ENCODE results near the gene PKIB. TPM values are rescaled to one million over a fixed set of nuclear protein-coding genes. Genes with fewer than 3 reads are reported as not detected.

Gene PKIB
- total and polyA plus RNA-seq, 2 of the 4 experiments (the other 2 are of a cell fraction), result 6.3 to 13.1 TPM

DNA sequence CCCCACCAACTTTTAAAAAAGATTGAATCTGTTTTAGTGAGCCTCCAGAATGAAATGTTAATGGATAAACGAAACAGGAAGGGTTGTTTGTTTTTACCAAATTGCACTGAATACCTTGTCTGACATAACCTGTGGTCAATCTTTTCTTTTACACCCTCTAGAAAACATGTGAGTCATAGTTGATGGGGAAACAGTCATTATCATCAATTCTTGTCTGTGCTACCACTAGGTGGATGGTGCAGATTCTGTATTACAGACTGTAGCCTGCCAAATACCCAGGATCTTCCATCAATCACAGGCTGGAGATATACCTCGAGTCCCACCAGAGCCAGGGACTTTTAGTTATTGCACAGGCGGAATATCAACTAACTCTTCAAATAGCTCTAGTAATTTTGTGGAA lies 29.5 kb upstream of the PKIB start:
- in situ Hi-C loops (cut with MboI; ENCODE audit: low sequenced_read_pairs) (no loop called here), intact Hi-C loops (cut with micrococcal nuclease) (no loop called here), dilution Hi-C loops (cut with HindIII; ENCODE audit: low sequenced_read_pairs, unreplicated experiment) (no loop called here)
- ATAC-seq (ENCODE audit: low read depth), result no peak
- Histone ChIP-seq H2BK5ac (ENCODE audit: low read depth, low read length, poor library complexity, severe bottlenecking) (no peak overlapping the region), H2BK120ac (ENCODE audit: low read depth, low read length) (no peak overlapping the region), H2AK5ac (ENCODE audit: low read depth, low read length) (no peak overlapping the region), H4K8ac (ENCODE audit: low read depth in 2 of 2, low read length in 2 of 2) (no peak overlapping the region), H3K27ac (ENCODE audit: insufficient read depth, low read length) (no peak overlapping the region), H3K4me3 (ENCODE audit: insufficient read depth, low read depth, low read length) (no peak overlapping the region), H2AFZ (replicated peaks; ENCODE audit: low read length, poor library complexity) (no peak overlapping the region), H2AK9ac (replicated peaks; ENCODE audit: low read depth, low read length, poor library complexity) (no peak overlapping the region), H3K4ac (ENCODE audit: low read depth, low read length) (no peak overlapping the region), H2BK20ac (ENCODE audit: low read depth, low read length) (no peak overlapping the region), H3K36me3 (ENCODE audit: control insufficient read depth, insufficient read depth, low read length) (no peaks in the 10 kb centered on the region), H2BK15ac (ENCODE audit: low read depth, low read length) (no peak overlapping the region), H3K23ac (ENCODE audit: low read depth, low read length) (no peak overlapping the region), H3K18ac (ENCODE audit: low read depth, low read length) (no peak overlapping the region), H4K5ac (ENCODE audit: low read depth, low read length) (no peak overlapping the region), H3K9me3 (ENCODE audit: control insufficient read depth, insufficient read depth, low read length) (no peaks in the 10 kb centered on the region), H3K56ac (ENCODE audit: extremely low read depth, insufficient read depth, low read length) (no peak overlapping the region), H3K27me3 (ENCODE audit: control insufficient read depth, insufficient read depth, low read length) (no peaks in the 10 kb centered on the region), H3K9ac (ENCODE audit: low read depth, low read length) (no peak overlapping the region), H3K14ac (replicated peaks; ENCODE audit: low read depth, low read length) (no peak overlapping the region), H4K20me1 (ENCODE audit: insufficient read depth, low read length) (no peaks in the 10 kb centered on the region), H3K79me1 (ENCODE audit: low read depth in 1 of 2, low read length in 2 of 2) (no peaks in the 10 kb centered on the region), H3K9me1 (ENCODE audit: insufficient read depth, low read length) (no peaks in the 10 kb centered on the region), H4K91ac (ENCODE audit: insufficient read depth, low read depth, low read length) (no peak overlapping the region), H3K4me2 (ENCODE audit: low read depth, low read length) (no peak overlapping the region), H3K4me1 (ENCODE audit: control insufficient read depth, insufficient read depth, low read length) (no peaks in the 10 kb centered on the region)
- TF ChIP-seq NFE2L2 (IDR thresholded peaks at IDR 0.05; ENCODE audit: low read depth, low read length) (no peak), MAZ (IDR thresholded peaks at IDR 0.05; ENCODE audit: borderline replicate concordance, low read depth, low read length) (no peak), RAD21 (IDR thresholded peaks at IDR 0.05; ENCODE audit: low read length) (no peak), MXI1 (IDR thresholded peaks at IDR 0.05; ENCODE audit: borderline replicate concordance, low read depth, low read length) (no peak), POLR2A (IDR thresholded peaks at IDR 0.05; ENCODE audit: low read depth, low read length) (no peak), RFX5 (IDR thresholded peaks at IDR 0.05; ENCODE audit: low read depth, low read length) (no peak), BHLHE40 (IDR thresholded peaks at IDR 0.05; ENCODE audit: low read depth, low read length) (no peak), CEBPB (IDR thresholded peaks at IDR 0.05; ENCODE audit: low read depth, low read length) (no peak), RCOR1 (IDR thresholded peaks at IDR 0.05; ENCODE audit: insufficient replicate concordance, low read length) (no peak)
- TF ChIP-seq, protein P1, sequence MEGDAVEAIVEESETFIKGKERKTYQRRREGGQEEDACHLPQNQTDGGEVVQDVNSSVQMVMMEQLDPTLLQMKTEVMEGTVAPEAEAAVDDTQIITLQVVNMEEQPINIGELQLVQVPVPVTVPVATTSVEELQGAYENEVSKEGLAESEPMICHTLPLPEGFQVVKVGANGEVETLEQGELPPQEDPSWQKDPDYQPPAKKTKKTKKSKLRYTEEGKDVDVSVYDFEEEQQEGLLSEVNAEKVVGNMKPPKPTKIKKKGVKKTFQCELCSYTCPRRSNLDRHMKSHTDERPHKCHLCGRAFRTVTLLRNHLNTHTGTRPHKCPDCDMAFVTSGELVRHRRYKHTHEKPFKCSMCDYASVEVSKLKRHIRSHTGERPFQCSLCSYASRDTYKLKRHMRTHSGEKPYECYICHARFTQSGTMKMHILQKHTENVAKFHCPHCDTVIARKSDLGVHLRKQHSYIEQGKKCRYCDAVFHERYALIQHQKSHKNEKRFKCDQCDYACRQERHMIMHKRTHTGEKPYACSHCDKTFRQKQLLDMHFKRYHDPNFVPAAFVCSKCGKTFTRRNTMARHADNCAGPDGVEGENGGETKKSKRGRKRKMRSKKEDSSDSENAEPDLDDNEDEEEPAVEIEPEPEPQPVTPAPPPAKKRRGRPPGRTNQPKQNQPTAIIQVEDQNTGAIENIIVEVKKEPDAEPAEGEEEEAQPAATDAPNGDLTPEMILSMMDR (conservative IDR thresholded peaks at IDR 0.05; ENCODE audit: low read depth, low read length), result no peak
- TF ChIP-seq, protein P2, sequence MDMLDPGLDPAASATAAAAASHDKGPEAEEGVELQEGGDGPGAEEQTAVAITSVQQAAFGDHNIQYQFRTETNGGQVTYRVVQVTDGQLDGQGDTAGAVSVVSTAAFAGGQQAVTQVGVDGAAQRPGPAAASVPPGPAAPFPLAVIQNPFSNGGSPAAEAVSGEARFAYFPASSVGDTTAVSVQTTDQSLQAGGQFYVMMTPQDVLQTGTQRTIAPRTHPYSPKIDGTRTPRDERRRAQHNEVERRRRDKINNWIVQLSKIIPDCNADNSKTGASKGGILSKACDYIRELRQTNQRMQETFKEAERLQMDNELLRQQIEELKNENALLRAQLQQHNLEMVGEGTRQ (IDR thresholded peaks at IDR 0.05; ENCODE audit: low read depth, low read length), result no peak
- ChIA-PET CTCF (no interaction called here), POLR2A (ENCODE audit: unreplicated experiment) (no interaction called here)
- DNase-seq, result no peak
- WGBS, 2 experiments (ENCODE audit: extremely low coverage in 2 of 2, insufficient read length in 1 of 2), result no CpG with 5 or more reads among the region's 3 CpGs
- no TSS peak for BruUV-seq (replicated peaks)

All from IMR-90 (cell line).